IPS DF 4.7 (cell line): Measurements from ENCODE around the gene POR.
"Not testable (repeated sequence)": the region's sequence is repeated elsewhere in the genome, so short reads cannot be mapped to it uniquely, and the experiment has no call there.

Experiments used
- DNase-seq: peaks from one replicate; pipeline ENCODE4 v3.0.0-alpha.2; 2013; ENCODE audit warnings: low spot score; ENCODE audit errors: extremely low read depth

POR gene

DNA sequence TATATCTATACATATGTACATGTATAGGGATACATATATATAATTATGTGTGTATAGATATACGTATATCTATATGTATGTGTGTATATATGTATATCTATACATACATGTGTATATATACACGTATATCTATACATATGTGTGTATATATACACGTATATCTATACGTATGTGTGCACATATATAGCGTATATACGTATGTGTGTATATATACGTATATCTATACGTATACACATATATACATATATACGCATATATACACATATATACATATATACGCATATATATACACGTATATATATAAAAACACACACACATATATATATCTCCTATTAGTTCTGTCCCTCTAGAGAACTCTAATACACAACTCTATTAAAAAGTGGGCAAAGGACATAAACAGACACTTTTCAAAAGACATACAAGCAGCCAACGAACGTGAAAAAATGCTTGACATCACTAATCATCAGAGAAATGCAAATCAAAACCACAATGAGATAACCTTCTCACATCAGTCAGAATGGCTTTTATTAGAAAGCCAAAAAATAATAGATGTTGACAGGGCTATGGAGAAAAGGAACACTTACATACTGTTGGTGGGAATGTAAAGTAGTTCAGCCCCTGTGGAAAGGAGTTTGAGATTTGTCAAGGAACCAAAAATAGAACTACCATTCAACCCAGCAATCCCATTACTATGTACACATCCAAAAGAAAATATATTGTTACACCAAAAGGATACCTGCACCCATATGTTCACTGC, 101.4 kb downstream of the POR start:
- DNase-seq = no peak

GRCh38 chr7:76018520-76018919, 103.6 kb downstream of the POR start:
- not testable (repeated sequence) for DNase-seq

- DNase-seq = peak; percentile 33
These were observed 105.2 kb downstream of the POR start for GRCh38 chr7:76020031-76020714.

DNA sequence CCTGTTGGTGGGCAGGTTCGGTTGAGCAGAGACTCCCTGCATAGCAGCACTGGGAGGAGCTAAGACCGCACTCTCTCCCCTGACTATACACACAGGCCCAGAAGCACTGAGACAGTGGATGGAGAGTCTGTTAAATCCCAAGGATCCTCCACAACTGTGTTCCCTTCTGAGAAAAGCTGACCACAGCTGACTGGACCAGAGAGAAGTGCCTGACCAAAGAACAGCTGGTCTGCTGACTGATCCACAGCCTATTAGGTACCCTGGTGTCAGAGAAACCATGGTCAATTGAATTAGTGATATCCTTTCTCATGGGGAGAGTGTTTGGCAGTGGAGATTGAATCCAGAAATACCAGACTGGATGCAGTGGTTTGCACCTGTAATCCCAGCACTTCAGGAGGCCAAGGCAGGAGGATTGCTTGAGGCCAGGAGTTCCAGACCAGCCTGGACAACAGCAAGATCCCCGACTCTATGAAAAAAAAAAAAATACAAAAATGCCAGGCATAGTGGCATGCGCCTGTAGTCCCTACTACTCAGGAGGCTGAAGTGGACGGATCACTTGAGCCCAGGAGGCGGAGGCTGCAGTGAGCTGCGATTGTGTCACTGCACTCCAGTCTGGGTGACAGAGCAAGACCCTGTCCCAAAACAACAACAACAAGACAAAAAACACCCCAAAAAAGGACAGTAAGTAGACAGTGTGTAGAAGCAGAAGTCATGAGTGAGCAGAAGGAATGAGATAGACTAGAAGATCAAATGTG, 107.2 kb downstream of the POR start:
- DNase-seq = no peak

DNA sequence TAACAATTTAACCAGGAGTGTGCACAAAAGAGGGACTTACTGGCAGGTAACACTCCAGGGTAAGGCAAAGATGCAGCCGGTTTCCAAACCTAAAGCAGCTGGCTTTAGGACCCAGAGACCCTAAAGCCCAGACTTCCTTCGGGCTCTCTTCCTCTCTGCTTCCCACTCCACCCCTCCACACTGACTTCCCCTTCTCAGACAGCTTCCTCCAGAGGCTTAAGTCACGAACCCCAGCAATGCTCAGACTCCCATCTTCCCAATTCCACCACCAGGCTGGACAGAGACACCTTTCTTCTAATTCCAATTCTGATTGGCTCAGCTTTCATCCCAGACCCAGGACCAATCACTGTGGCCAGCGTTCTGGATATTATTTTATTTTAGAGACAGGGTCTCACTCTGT, 108.0 kb downstream of the POR start:
- no peak for DNase-seq

- not testable (repeated sequence) for DNase-seq
These were observed 114.7 kb downstream of the POR start for GRCh38 chr7:76029682-76030081.

GRCh38 chr7:76031964-76032363, 117.0 kb downstream of the POR start:
- DNase-seq = no peak
